HepG2 (cell line): ENCODE data around the gene SND1. TPM values are rescaled to one million over a fixed set of nuclear protein-coding genes. Genes with fewer than 3 reads are reported as not detected.

Experiments
- ATAC-seq: fragments of 200-7000 bp; cut with Tn5 transposase; 3 replicates; pipeline ENCODE4 v1.9.1; 2020; ENCODE audit warnings: mild to moderate bottlenecking, moderate library complexity
- BruUV-seq: library from RNA; stranded (reverse); fragments of 400-500 nt; replicated peaks from 2 replicates; lab custom pipeline; 2021; lab: Mats Ljungman, UMichigan
- CTCF ChIA-PET: fragments of 300-600 bp; formaldehyde crosslinking; extraction: SDS; loops from one replicate; lab custom pipeline; 2021; ENCODE audit warnings: low total read pairs, inconsistent platforms, low intra/inter-chr PET ratio; lab: Yijun Ruan, JAX
- POLR2A ChIA-PET: fragments of 350-600 bp; sonication (Branson Sonifier 250); formaldehyde crosslinking; loops from one replicate; lab custom pipeline; 2020; ENCODE audit warnings: antibody characterized with exemption, inconsistent platforms; lab: Yijun Ruan, JAX
- DNase-seq: peaks from one replicate; pipeline ENCODE4 v3.0.0-alpha.2; 2015; ENCODE audit warnings: low spot score
- FAIRE-seq: peaks from 3 replicates; lab custom pipeline; 2011; peaks lifted over from hg19 to GRCh38; lab: Jason Lieb, UNC
- H2AFZ ChIP-seq: one replicate; pipeline ENCODE4 v1.6.1; 2011; ENCODE audit warnings: low read length, inconsistent platforms
- H3K27ac ChIP-seq: fragments of 300-600 bp; 3 replicates; pipeline ENCODE4 v1.8.0; 2011; ENCODE audit warnings: mixed run types, mild to moderate bottlenecking, mixed read lengths, low read length, inconsistent platforms; ENCODE audit not compliant: insufficient read depth; ENCODE audit errors: extremely low read length
- H3K27me3 ChIP-seq, 2 experiments: fragments of 200-600 bp in 1 of 2; 2 replicates in 1 of 2; 3 replicates in 1 of 2; pipeline versions ENCODE4 v1.6.0 to v1.8.0; 2011; ENCODE audit warnings: low read length in 2 of 2, mild to moderate bottlenecking in 2 of 2, moderate library complexity in 2 of 2, inconsistent platforms in 1 of 2; ENCODE audit not compliant: insufficient read depth in 2 of 2, control insufficient read depth in 1 of 2
- H3K36me3 ChIP-seq, 2 experiments: fragments of 200-600 bp in 1 of 2; replicated peaks in 1 of 2; 2 replicates in 1 of 2; 3 replicates in 1 of 2; pipeline versions ENCODE4 v1.5.1 to v1.8.0; 2011; ENCODE audit warnings: low read length in 2 of 2, inconsistent platforms in 1 of 2; ENCODE audit not compliant: insufficient read depth in 2 of 2, control insufficient read depth in 1 of 2
- H3K4me1 ChIP-seq: 2 replicates; pipeline ENCODE4 v1.5.1; 2012; ENCODE audit warnings: low read length, inconsistent platforms; ENCODE audit not compliant: insufficient read depth
- H3K4me2 ChIP-seq: 2 replicates; pipeline ENCODE4 v1.6.0; 2011; ENCODE audit warnings: low read depth, low read length, inconsistent platforms
- H3K4me3 ChIP-seq, 3 experiments: fragments of 200-600 bp in 1 of 3; sonication (generic), shearing (Covaris generic) in 1 of 3; replicated peaks in 1 of 3; 2 replicates each; pipeline ENCODE4 v1.5.1; 2011 to 2016; ENCODE audit warnings: low read length in 3 of 3, inconsistent platforms in 2 of 3, low read depth in 2 of 3, mild to moderate bottlenecking in 2 of 3, control low read depth in 1 of 3, mixed read lengths in 1 of 3; ENCODE audit not compliant: insufficient read depth in 1 of 3
- H3K79me2 ChIP-seq: one replicate; pipeline ENCODE4 v1.6.1; 2011; ENCODE audit warnings: low read length, inconsistent platforms; ENCODE audit not compliant: insufficient read depth
- H3K9ac ChIP-seq: 2 replicates; pipeline ENCODE4 v1.6.0; 2011; ENCODE audit warnings: mild to moderate bottlenecking, low read depth, low read length, inconsistent platforms; ENCODE audit not compliant: insufficient read depth
- H3K9me3 ChIP-seq: 2 replicates; pipeline ENCODE4 v1.5.1; 2012; ENCODE audit warnings: mild to moderate bottlenecking, low read length
- H4K20me1 ChIP-seq: 2 replicates; pipeline ENCODE4 v1.6.0; 2011; ENCODE audit warnings: inconsistent platforms, mild to moderate bottlenecking, low read length, moderate library complexity; ENCODE audit not compliant: insufficient read depth
- BCL6 ChIP-seq: IDR thresholded peaks from 2 replicates; pipeline ENCODE4 v1.6.1; 2016; ENCODE audit warnings: missing genetic modification reagents, missing compliant biosample characterization
- BHLHE40 ChIP-seq: IDR thresholded peaks from 2 replicates; pipeline ENCODE4 v1.6.1; 2011; ENCODE audit warnings: low read length, improper control_type of control experiment
- BRCA1 ChIP-seq: sonication (generic); formaldehyde crosslinking; IDR thresholded peaks from 2 replicates; pipeline ENCODE4 v1.4.0; 2020; ENCODE audit warnings: missing genetic modification reagents
- BRD4 ChIP-seq: sonication (generic); formaldehyde crosslinking; IDR thresholded peaks from 2 replicates; pipeline ENCODE4 v1.4.0; 2020; ENCODE audit warnings: missing genetic modification reagents
- HES4 ChIP-seq: sonication (generic); formaldehyde crosslinking; IDR thresholded peaks from 2 replicates; pipeline ENCODE4 v1.9.0; 2021; ENCODE audit warnings: mild to moderate bottlenecking, missing genetic modification reagents, borderline replicate concordance
- HIC2 ChIP-seq: sonication (generic); formaldehyde crosslinking; IDR thresholded peaks from 2 replicates; pipeline ENCODE4 v1.9.0; 2022; ENCODE audit warnings: low read depth, missing genetic modification reagents
- MAFK ChIP-seq, 2 experiments: IDR thresholded peaks in 1 of 2; conservative IDR thresholded peaks in 1 of 2; 2 replicates each; pipeline ENCODE4 v1.6.1; 2011; ENCODE audit warnings: improper control_type of control experiment in 2 of 2, low read length in 2 of 2
- MYC ChIP-seq: sonication (generic); formaldehyde crosslinking; IDR thresholded peaks from 2 replicates; pipeline ENCODE4 v1.9.0; 2021; ENCODE audit warnings: missing genetic modification reagents, borderline replicate concordance
- NFYB ChIP-seq: sonication (generic); formaldehyde crosslinking; IDR thresholded peaks from 2 replicates; pipeline ENCODE4 v1.4.0; 2020; ENCODE audit warnings: missing genetic modification reagents
- NR2F6 ChIP-seq, 2 experiments: IDR thresholded peaks; 2 replicates each; pipeline ENCODE4 v1.6.1; 2016; ENCODE audit warnings: antibody characterized with exemption in 1 of 2, mild to moderate bottlenecking in 1 of 2
- PLRG1 ChIP-seq: fragments of 450-650 bp; conservative IDR thresholded peaks from 2 replicates; pipeline ENCODE4 v1.6.1; 2016
- RBAK ChIP-seq: sonication (generic); formaldehyde crosslinking; IDR thresholded peaks from 2 replicates; pipeline ENCODE4 v1.5.1; 2020; ENCODE audit warnings: mild to moderate bottlenecking, missing genetic modification reagents
- RFXAP ChIP-seq: sonication (generic); formaldehyde crosslinking; IDR thresholded peaks from 2 replicates; pipeline ENCODE4 v1.4.0; 2020; ENCODE audit warnings: missing genetic modification reagents, borderline replicate concordance
- ZNF292 ChIP-seq: sonication (generic); formaldehyde crosslinking; IDR thresholded peaks from 2 replicates; pipeline ENCODE4 v1.8.1; 2022; ENCODE audit warnings: mild to moderate bottlenecking, low read depth, missing genetic modification reagents, borderline replicate concordance
- ZNF317 ChIP-seq: sonication (generic); formaldehyde crosslinking; IDR thresholded peaks from 2 replicates; pipeline ENCODE4 v1.5.0; 2020; ENCODE audit warnings: mild to moderate bottlenecking, missing genetic modification reagents
- ZNF354B ChIP-seq: sonication (generic); formaldehyde crosslinking; IDR thresholded peaks from 2 replicates; pipeline ENCODE4 v1.8.0; 2022; ENCODE audit warnings: mild to moderate bottlenecking, missing genetic modification reagents
- ZNF550 ChIP-seq: sonication (generic); formaldehyde crosslinking; IDR thresholded peaks from 2 replicates; pipeline ENCODE4 v1.4.0; 2020; ENCODE audit warnings: mild to moderate bottlenecking, missing genetic modification reagents, borderline replicate concordance
- ZSCAN30 ChIP-seq: sonication (generic); formaldehyde crosslinking; IDR thresholded peaks from 2 replicates; pipeline ENCODE4 v1.5.0; 2020; ENCODE audit warnings: mild to moderate bottlenecking, missing genetic modification reagents
- WGBS: methylation state at CpG from one replicate; pipeline ENCODE4 v1.1.6; 2017; ENCODE audit warnings: low lambda C conversion rate; 5-methylcytosine and 5-hydroxymethylcytosine counted together
- in situ Hi-C: cut with HindIII; loops from 2 replicates; pipeline ENCODE4 v1.10.0; 2017; ENCODE audit warnings: low pct_unique_long_range_greater_than_20kb; ENCODE audit not compliant: extremely low pct_ligation_motif_present
- intact Hi-C: fragments of 100-400 bp; cut with micrococcal nuclease; formaldehyde crosslinking; loops from one replicate; pipeline ENCODE4 v1.10.0; 2022; ENCODE audit not compliant: unreplicated experiment
- polyA plus RNA-seq, 8 experiments: library from polyadenylated mRNA; depleted of rRNA in 3 of 8; stranded (reverse) in 7 of 8; unstranded in 1 of 8; fragments of >200 nt; fragmentation: Illumina TruSeq in 4 of 8; extraction: Trizol in 4 of 8; gene quantifications; 2 replicates each; pipeline versions ENCODE4 v1.2.1 to v1.2.3, GENCODE V29; 2011 to 2016; ENCODE audit warnings: low read depth in 4 of 8, missing spikeins in 1 of 8, mixed read lengths in 1 of 8; ENCODE audit not compliant: insufficient read depth in 1 of 8
- total RNA-seq, 5 experiments: library from RNA; depleted of rRNA; stranded (reverse); fragments of >200 nt; fragmentation: Illumina TruSeq; extraction: Trizol; gene quantifications; 2 replicates each; pipeline ENCODE4 v1.2.3, GENCODE V29; 2016; ENCODE audit warnings: low read depth in 1 of 5

The SND1 gene
- total and polyA plus RNA-seq, 2 of the 13 experiments (the other 11 are each of a cell fraction or from before 2014, with no cell fraction given): 110 to 182 TPM

DNA sequence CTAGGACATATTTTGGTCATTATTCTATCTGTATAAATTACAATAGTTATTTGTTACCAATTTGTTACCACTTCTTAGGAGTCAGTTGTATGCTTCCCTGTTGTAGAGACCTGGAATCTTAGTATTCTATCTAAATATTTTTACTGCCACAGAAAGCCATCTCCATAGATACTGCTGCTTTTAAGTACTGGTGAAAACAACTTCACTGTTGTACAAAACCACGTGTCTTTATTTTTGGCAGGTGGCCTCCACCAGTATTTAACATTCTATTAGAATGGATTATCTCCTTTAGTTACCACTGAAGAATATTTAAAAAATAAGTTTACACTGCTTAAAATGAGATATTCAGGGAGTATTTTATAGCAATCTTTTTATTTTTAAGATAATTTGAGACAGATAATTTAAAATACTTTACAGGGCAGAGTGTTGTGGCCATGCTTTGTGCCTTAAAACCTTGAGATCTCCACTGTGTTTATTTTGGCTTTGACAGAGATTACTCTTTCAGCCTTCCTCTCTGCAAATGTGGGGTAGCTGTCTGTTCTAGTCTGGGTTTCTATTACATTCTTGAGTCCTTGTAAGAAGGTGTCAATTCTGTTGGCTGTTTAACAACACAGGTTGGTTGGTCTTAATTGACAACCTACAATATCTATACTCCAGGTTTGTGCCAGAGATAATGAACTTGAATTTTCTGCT lies 193.7 kb downstream of the SND1 start (continued):
- TF ChIP-seq ZNF550 (CRISPR knock-in tag): no peak
- no peak for TF ChIP-seq BRD4 (CRISPR knock-in tag)
- TF ChIP-seq BCL6 (CRISPR knock-in tag): no peak

- BruUV-seq: no TSS peak
- Histone ChIP-seq H3K4me1 (no peaks in the 10 kb centered on the region), H3K4me3 (no peak overlapping the region), H3K9ac (no peak overlapping the region), H3K79me2 (no peaks in the 10 kb centered on the region), H3K4me2 (no peak overlapping the region), H3K27me3 (no peaks in the 10 kb centered on the region), H2AFZ (no peak overlapping the region), H3K9me3 (no peaks in the 10 kb centered on the region), H3K27ac (no peak overlapping the region), H4K20me1 (no peaks in the 10 kb centered on the region), H3K36me3 (peaks cover 14 to 69% of the 10 kb centered on the region in 2 experiments)
- DNase-seq (no peak), ATAC-seq (no peak), FAIRE-seq (no peak)
- intact Hi-C loops: no loop called here
- CTCF ChIA-PET: no interaction called here
- POLR2A ChIA-PET: no interaction called here
- TF ChIP-seq RBAK (CRISPR knock-in tag): no peak
- TF ChIP-seq ZNF317 (CRISPR knock-in tag): no peak
- no peak for TF ChIP-seq ZNF354B
- TF ChIP-seq NR2F6 (IDR thresholded peaks at IDR 0.05): no peak
- TF ChIP-seq NR2F6 (CRISPR knock-in tag; IDR thresholded peaks at IDR 0.05): no peak
- no peak for TF ChIP-seq MYC (CRISPR knock-in tag)
- no peak for TF ChIP-seq RFXAP (CRISPR knock-in tag)
- TF ChIP-seq ZNF292: no peak
- no peak for TF ChIP-seq HES4 (CRISPR knock-in tag)
- TF ChIP-seq MAFK (conservative IDR thresholded peaks at IDR 0.05 in 1 of 2, IDR thresholded peaks at IDR 0.05 in 1 of 2; ENCODE audit: low read length in 2 of 2): no peak
- TF ChIP-seq NFYB (CRISPR knock-in tag): no peak
- no peak for TF ChIP-seq BRCA1
- no peak for TF ChIP-seq BHLHE40
- TF ChIP-seq ZSCAN30 (CRISPR knock-in tag): no peak
- TF ChIP-seq HIC2 (CRISPR knock-in tag): no peak
- TF ChIP-seq PLRG1: no peak
- in situ Hi-C loops: no loop called here
- 98% methylated on average over 3 of the region's 3 CpGs for WGBS
Measured at GRCh38 chr7:127847641-127848040, 195.6 kb downstream of the SND1 start.
